ENCODE measurements around the gene POLE. TPM values are rescaled to one million over a fixed set of nuclear protein-coding genes. Genes with fewer than 3 reads are reported as not detected.

Gene POLE
- total RNA-seq, 1 experiment from 2014 or later, result 147 TPM

DNA sequence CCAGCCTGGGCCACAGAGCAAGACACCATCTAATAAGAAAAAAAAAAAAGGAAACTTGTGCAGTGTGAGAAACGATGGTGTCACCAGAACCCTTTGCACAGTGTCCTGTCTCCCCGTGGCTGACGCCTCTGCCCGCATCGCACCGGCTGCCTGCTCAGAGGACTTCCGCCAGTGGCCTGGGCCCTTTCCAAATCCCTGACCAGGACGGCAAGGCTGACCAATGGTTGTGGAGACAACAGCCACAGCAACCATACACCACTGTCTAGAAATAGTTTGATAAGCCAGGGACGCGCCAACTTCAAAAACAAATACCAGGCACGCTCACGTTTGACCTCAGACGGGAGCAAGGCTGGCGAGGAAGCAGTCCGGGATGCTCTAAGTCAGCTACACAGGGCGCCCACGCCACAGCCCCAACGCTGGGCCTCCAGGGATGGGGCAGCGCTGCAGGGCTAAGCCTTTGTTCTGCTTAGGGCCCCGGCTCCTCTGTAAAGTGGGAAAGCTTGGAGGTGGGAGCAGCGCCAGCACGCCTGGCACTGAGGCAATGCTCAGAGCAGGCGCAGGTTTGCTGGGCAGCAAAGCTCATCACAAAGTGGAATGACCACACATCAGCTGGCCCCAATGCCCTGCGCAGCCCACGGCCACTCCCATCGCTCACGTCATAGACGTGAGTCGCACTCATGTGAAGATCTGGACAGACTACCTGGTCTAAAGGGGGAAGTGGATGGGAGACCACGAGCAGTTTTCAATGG, 36.0 kb upstream of the POLE start:
- H3K27ac ChIP-seq (ENCODE audit: insufficient read length, low read depth, low read length), result no peak overlapping the region
- peak overlapping the region in 2 of 3 experiments; percentile 52; a peak in 3 of 7 replicates for H3K27ac Mint-ChIP-seq

More for the DNA sequence above, 36.0 kb upstream of the POLE start:
- H3T11ph ChIP-seq (ENCODE audit: low read length), result no peak overlapping the region
- no peaks in the 10 kb centered on the region for H3K79me2 ChIP-seq (ENCODE audit: insufficient read depth, low read length)
- H3K9me3 Mint-ChIP-seq, result no peaks in the 10 kb centered on the region
- no peak overlapping the region for H4K8ac ChIP-seq (replicated peaks; ENCODE audit: insufficient read length, low read depth, low read length)
- no peaks in the 10 kb centered on the region for H3K9me3 ChIP-seq (ENCODE audit: control insufficient read depth, low read depth, low read length)
- no peak overlapping the region for H2BK5ac ChIP-seq (ENCODE audit: insufficient read length, low read length)
- H4K20me1 ChIP-seq (ENCODE audit: control insufficient read depth, insufficient read depth, insufficient read length), result no peaks in the 10 kb centered on the region
- no peak for DNase-seq
- no peak overlapping the region for H3K4me3 Mint-ChIP-seq
- H2BK120ac ChIP-seq (ENCODE audit: low read depth, low read length, poor library complexity, severe bottlenecking), result no peak overlapping the region
- no peaks in the 10 kb centered on the region for H3K79me1 ChIP-seq (ENCODE audit: insufficient read depth, low read depth, low read length, poor library complexity, severe bottlenecking)
- no peak overlapping the region for H2AFZ ChIP-seq (ENCODE audit: low read length)
- H4K91ac ChIP-seq (ENCODE audit: insufficient read length, low read depth, low read length), result no peak overlapping the region
- H3K4me2 ChIP-seq (ENCODE audit: insufficient read depth, insufficient read length, low read length), result no peak overlapping the region
- no peak overlapping the region for H2BK15ac ChIP-seq (ENCODE audit: low read depth, low read length)
- no peaks in the 10 kb centered on the region for H3K23me2 ChIP-seq (ENCODE audit: insufficient read length, low read depth, low read length, poor library complexity, severe bottlenecking)
- no peak overlapping the region for H3K18ac ChIP-seq (ENCODE audit: insufficient read length, low read depth, low read length)
- no peak overlapping the region for H3K23ac ChIP-seq (ENCODE audit: insufficient read length, low read depth, low read length)
- TF ChIP-seq, protein P1, sequence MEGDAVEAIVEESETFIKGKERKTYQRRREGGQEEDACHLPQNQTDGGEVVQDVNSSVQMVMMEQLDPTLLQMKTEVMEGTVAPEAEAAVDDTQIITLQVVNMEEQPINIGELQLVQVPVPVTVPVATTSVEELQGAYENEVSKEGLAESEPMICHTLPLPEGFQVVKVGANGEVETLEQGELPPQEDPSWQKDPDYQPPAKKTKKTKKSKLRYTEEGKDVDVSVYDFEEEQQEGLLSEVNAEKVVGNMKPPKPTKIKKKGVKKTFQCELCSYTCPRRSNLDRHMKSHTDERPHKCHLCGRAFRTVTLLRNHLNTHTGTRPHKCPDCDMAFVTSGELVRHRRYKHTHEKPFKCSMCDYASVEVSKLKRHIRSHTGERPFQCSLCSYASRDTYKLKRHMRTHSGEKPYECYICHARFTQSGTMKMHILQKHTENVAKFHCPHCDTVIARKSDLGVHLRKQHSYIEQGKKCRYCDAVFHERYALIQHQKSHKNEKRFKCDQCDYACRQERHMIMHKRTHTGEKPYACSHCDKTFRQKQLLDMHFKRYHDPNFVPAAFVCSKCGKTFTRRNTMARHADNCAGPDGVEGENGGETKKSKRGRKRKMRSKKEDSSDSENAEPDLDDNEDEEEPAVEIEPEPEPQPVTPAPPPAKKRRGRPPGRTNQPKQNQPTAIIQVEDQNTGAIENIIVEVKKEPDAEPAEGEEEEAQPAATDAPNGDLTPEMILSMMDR (conservative IDR thresholded peaks at IDR 0.05), result no peak
- H3K4me1 Mint-ChIP-seq, result no peaks in the 10 kb centered on the region
- H3K4ac ChIP-seq (ENCODE audit: low read depth, low read length), result no peak overlapping the region
- no peak overlapping the region for H4K5ac ChIP-seq (ENCODE audit: insufficient read length, low read depth, low read length)
- H2AK5ac ChIP-seq (ENCODE audit: insufficient read length, low read length), result no peak overlapping the region
- H3K56ac ChIP-seq (ENCODE audit: insufficient read length, low read depth, low read length), result no peak overlapping the region
- WGBS (ENCODE audit: extremely low coverage, insufficient read length, low lambda C conversion rate), result no CpG with 5 or more reads among the region's 30 CpGs
- no peak overlapping the region for H2BK20ac ChIP-seq (ENCODE audit: low read depth, low read length, poor library complexity, severe bottlenecking)
- no peak overlapping the region for H3K14ac ChIP-seq (ENCODE audit: insufficient read depth, low read length)
- H2BK12ac ChIP-seq (ENCODE audit: insufficient read length, low read depth, low read length), result no peak overlapping the region
- peaks cover 52 to 93% (median 75%) of the 10 kb centered on the region in 3 experiments for H3K36me3 Mint-ChIP-seq (ENCODE audit: insufficient read depth in 1 of 3, low read depth in 3 of 3)
- H3K27me3 ChIP-seq (ENCODE audit: insufficient read depth, low read length), result no peaks in the 10 kb centered on the region
- H3K4me1 ChIP-seq (ENCODE audit: insufficient read depth, low read length), result no peaks in the 10 kb centered on the region
- no peaks in the 10 kb centered on the region; the same call in 1 of the 2 replicates for H3K27me3 Mint-ChIP-seq (ENCODE audit: low read depth)
- H3K9ac ChIP-seq (ENCODE audit: extremely low read depth, insufficient read length, low read length), result no peak overlapping the region

Measured in H9 (cell line).